DOHH2 (cell line): Measurements from ENCODE around the gene SLC6A9.

ENCODE experiments used
- CTCF ChIP-seq: fragments of 200-600 bp; sonication (generic); IDR thresholded peaks from one replicate; pipeline ENCODE4 v1.5.1; 2014; ENCODE audit warnings: antibody characterized with exemption, mild to moderate bottlenecking, low read depth, low read length; ENCODE audit not compliant: poor library complexity, severe bottlenecking
- EZH2phosphoT487 ChIP-seq: fragments of 200-600 bp; sonication (generic); IDR thresholded peaks from 2 replicates; pipeline ENCODE4 v1.6.1; 2017; ENCODE audit warnings: borderline replicate concordance, mild to moderate bottlenecking, antibody characterized with exemption, low read length, moderate library complexity, mixed read lengths

- TF ChIP-seq CTCF: no peak
- no peak for TF ChIP-seq EZH2phosphoT487
These were observed 50.8 kb downstream of the SLC6A9 start for GRCh38 chr1:43980255-43981134.
